ENCODE data around the gene GIPC2.
"Not testable (repeated sequence)": the region's sequence is repeated elsewhere in the genome, so short reads cannot be mapped to it uniquely, and the experiment has no call there.

Gene GIPC2, protein sequence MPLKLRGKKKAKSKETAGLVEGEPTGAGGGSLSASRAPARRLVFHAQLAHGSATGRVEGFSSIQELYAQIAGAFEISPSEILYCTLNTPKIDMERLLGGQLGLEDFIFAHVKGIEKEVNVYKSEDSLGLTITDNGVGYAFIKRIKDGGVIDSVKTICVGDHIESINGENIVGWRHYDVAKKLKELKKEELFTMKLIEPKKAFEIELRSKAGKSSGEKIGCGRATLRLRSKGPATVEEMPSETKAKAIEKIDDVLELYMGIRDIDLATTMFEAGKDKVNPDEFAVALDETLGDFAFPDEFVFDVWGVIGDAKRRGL

DNA sequence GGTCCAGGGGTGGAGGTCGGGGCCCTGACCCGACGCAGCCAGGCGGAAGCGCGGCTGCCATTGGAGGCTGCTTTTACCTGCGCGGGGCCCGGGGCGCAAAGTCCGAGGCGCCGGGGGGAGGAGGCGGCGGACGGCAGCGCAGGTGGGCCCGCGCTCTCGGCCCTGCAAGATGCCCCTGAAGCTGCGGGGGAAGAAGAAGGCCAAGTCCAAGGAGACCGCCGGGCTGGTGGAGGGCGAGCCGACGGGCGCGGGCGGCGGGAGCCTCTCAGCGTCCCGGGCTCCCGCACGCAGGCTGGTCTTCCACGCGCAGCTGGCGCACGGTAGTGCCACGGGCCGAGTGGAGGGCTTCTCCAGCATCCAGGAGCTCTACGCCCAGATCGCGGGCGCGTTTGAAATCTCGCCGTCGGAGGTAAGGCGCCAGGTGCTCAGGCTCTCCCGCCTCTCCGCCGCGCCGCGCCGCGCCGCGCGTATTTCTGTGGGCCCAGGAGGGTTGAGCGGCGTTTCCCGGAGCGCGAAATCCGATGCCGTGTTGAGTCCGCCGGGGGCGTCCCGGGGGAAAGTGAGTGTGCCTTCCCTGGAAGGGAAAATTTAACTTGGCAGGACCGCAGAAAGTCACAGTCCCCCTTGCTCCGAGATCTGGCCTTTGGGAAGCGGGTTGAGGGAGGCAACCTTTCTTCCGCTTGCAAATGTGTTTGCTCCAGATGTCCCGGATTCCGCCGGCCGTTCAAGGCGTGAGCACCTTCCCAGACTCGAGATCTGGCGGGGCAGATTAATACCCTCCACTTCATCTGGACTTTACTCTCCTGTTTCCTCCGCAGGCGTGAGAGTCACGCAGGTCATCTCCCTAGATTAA lies at the start of gene GIPC2:
Gene GIPC2 (plus strand): TSS at position 41 of the 853 bp plus-strand sequence. CDS start 129 bp downstream, at position 170.
- no peak for DNase-seq (ENCODE audit: low read depth, low spot score)

DNA sequence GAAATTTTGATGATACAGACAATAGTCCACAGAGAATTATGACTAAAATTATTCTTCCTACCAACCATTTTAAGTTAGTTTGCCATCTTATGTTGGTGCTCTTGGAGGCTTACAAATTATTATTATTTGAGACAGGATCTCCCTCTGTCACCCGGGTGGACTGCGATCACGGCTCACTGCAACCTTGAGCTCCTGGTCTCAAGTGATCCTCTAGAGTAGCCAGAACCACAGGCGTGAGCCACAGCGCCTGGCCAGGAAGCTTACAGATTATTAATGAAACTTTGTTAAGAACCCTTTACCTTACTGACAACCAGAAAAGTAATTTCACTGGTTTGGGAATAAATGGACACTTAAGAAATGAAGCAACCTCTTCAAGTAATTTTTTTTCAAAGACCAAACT lies 49.0 kb upstream of the GIPC2 start:
- DNase-seq (ENCODE audit: low read depth, low spot score): no peak

DNA sequence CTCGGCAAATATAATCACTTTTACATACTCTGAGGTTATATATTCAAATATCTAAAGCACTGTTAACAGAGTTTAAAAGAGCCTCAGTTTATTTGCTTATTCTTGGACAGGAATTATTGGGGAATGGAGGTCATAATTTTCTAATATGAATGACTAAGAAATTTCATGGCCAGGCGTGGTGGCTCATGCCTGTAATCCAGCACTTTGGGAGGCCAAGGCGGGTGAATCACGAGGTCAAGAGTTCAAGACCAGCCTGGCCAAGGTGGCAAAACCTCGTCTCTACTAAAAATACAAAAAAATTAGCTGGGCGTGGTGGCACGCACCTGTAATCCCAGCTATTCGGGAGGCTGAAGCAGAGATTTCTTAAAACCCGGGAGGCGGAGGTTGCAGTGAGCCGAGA lies 45.2 kb upstream of the GIPC2 start:
- DNase-seq (ENCODE audit: low read depth, low spot score): not testable (repeated sequence)

DNA sequence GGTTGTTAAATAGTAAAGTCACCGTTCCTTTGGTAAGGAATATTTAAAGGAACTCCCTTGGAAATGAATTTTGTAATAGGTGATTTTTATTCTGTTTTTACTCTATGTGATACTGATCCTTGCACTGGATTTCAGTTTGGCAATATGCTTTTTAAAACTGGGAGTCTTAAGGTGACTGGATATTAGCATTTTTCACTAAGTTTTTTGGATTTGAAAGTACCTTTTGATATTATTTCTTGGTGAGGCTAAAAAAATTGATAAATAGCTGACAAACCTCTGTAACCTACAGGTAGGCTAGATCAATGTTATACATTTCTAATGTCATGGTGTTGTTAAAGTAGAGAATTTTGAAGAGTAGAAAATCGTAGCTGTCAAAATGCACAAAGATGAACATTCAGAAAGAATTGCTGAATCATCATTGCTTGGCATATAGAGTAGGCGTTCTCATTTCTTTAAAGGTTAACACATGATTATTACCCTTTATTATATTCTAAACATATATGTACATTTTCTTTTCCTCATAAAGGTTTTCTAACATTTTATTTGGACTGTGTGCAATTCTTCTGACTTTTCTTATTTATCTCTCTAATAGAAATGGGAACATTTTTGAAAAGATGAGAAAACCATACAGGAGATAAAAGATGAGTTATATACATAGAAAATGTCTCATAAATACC lies 42.6 kb upstream of the GIPC2 start:
- no peak for DNase-seq (ENCODE audit: low read depth, low spot score)

DNA sequence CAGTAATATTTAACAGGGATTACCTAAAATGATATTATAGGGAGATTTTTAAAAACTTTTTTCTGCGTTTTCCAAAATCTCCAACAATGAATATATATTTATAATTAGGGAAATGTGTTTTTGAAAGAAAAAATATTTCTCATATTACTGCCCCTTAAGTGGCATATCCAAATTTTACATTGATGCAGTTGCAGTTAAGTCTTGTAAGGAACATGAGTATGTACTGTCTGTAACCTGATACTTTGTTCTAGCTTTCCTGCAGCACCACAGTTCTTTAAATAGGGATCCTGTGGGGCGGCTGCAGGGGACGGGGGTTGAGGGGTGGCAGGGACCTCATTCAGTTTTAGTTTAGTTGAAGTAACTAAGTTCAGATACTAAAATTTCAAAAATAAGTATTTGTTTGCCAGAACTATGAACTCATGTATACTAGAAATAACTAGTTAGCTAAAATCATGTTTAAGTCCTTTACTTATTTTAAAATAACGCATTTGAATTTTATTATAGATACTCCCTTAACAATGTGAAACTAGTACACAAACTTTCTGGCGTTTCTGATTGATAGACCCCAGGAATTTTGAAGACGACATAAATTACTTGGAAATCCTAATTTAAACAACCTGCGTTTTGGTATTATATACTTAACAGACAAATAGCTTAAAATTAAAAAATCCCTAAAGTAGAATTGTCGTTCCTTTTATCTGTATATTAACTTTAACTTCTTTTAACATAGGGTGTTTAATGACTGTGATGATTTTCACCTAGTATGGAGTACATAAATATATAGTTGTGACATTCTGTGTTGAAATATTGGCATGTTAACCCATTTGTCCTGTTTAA lies 41.7 kb upstream of the GIPC2 start:
- DNase-seq (ENCODE audit: low read depth, low spot score): no peak

DNA sequence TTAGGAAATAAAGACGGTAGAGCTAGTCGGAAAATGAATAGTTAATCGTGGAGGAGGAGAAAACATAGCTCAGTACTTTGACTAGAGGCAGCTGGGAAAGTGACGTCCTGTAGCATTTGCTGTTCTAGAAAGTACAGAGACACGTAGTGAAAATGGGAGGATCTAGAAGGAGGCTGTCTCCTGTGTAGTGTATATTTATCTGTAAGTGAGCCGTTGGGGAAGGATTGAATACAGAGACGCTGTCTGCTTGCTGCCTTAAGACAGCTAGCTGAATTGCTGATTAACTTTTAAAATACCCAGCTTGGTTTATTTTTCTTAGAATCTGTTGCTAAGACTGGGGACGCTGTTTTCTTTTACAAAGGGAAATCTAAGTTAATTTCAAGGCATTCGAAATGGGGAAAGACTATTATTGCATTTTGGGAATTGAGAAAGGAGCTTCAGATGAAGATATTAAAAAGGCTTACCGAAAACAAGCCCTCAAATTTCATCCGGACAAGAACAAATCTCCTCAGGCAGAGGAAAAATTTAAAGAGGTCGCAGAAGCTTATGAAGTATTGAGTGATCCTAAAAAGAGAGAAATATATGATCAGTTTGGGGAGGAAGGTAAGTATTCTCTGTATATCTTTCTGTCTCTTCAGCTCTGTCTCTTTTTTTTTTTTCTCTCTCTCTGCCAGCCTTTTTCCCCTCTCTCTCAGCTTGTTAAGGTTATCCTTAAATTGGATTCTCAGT lies 40.9 kb upstream of the GIPC2 start, which contains the start of gene DNAJB4:
Gene DNAJB4 (plus strand): TSS at position 221 of the 729 bp plus-strand sequence. CDS start 172 bp downstream, at position 393.
- peak; percentile 42 for DNase-seq (ENCODE audit: low read depth, low spot score)

DNA sequence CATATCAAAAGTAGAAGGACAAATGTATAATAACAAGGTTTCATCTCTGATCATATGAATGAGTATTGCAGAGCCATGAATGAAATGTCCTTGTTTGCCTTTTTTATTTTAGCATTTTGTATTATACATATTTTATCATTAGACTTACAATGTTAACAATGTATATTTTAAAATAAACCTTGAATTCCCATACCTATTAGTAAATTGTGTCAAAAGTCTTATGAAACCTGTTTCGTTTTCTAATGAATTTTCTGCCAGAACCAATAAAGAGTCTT lies 40.4 kb upstream of the GIPC2 start:
- DNase-seq (ENCODE audit: low read depth, low spot score): no peak

DNA sequence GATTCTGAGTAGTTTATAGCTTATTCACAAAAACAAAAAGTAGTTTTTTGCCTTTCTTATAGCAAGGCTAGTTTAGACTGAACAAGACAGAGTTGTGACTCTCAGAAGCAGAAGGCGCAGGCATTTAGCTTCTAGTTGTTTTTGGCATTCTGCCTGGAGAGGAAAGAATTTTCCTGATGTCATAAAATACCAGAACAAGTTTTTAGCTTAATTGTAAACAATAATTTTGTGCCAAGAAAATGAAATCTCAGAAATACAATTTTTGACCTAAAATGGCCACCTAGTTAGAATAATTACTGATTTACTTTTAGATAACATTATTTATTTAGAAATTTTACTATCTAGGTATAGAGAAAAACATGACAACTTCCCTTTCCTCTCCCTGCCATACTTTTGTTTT lies 40.0 kb upstream of the GIPC2 start:
- no peak for DNase-seq (ENCODE audit: low read depth, low spot score)

DNA sequence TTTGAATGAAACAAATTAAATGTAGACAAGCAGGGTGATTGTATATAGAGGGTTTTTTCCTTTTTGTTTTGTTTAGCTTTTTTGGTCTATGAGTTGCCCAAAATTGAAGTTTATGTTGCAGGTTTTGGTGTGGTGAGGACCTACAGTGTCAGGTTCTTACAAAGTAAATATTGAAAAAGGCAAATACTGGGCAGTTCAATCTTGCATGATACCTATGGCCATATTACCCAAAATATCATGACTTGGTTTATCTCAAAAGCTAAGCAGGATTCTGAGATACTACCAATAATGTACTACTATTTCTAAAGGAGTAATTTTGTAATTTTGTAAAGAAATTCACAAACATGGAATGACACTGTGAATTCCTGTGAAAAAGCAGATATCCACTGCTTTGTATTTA lies 39.2 kb upstream of the GIPC2 start:
- DNase-seq (ENCODE audit: low read depth, low spot score): no peak

DNA sequence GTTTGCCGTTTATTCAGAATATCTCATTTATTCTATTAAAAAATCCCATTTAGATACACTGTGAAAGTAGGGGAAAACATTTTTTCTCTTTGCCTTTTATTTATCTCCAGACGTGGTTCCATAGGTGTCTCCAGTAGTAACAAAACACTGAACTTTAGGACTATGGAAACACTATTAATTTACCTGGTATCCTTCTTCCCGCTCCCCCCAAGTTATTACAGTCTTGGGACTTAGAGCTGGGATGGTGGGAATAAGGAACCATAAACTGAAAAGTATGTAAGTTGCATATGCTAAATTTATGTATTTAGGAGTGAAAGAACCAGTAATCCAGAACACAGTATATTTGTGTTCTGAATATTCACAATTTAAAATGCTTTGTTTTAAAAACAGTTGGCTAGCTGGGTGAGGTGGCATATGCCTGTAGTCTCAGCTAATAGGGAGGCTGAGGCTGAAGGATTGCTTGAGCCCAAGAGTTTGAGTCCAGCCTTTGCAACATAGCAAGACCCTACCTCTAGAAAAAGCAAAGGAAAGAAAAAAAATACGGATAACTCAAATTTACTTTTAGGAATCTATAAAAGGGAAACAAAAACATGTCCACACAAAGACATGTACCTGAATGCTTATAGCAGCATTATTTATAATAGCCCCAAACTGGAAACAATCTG lies 38.0 kb upstream of the GIPC2 start:
- no peak for DNase-seq (ENCODE audit: low read depth, low spot score)

DNA sequence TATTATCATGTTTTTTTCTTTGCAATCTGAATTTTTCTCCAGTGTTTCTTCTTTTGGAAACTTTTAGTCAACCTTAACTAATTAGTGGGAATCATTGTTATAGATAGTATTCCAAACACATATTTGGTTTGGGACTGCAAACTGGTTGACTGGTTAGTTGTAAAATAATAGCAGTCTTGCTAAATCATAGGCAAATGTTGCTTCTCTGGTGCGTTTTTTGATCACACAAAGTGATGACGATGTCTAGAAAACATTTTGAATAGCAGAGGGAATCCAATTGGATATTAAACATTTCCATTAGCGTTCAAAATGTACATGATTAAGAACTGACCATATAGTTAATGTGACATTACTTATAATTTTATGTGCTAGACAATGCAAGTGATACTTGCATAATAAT lies 36.5 kb upstream of the GIPC2 start:
- no peak for DNase-seq (ENCODE audit: low read depth, low spot score)

DNA sequence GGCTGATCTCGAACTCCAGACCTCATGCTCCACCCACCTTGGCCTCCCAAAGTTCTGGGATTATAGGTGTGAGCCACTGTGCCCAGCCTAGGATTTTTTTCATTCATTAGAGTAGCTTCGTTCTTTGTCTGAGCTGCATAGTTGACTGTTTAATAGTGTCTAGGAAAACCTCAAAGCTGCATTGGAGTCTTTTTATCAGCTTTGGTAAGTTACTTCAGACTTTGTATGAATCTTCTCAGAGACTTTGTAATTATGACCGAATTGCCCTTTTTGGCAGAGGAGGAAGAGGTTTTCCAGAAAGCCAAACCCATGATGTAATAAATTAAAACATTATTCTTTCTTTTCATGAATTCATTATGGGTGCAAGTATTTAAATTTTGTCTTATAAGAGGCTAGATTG lies 35.9 kb upstream of the GIPC2 start:
- DNase-seq (ENCODE audit: low read depth, low spot score): no peak

DNA sequence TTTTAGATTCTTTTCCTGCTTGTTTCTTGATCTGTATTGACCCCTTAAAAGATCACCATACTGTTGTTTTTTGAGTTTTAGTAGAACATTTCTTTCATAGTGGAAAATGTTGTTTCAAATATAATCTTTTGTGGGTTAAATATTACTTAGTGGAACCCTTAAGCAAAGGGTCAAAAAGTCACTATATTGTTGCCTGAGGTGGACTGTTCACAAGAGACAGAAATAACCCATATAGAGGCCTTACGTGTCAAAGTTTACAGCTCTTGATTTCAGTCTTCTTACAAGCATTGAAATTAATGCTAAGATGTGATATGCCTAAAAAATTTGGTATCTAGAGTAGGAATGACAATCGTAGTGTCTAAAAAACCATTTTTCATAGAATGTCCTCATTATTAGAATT lies 34.7 kb upstream of the GIPC2 start:
- DNase-seq (ENCODE audit: low read depth, low spot score): no peak

DNA sequence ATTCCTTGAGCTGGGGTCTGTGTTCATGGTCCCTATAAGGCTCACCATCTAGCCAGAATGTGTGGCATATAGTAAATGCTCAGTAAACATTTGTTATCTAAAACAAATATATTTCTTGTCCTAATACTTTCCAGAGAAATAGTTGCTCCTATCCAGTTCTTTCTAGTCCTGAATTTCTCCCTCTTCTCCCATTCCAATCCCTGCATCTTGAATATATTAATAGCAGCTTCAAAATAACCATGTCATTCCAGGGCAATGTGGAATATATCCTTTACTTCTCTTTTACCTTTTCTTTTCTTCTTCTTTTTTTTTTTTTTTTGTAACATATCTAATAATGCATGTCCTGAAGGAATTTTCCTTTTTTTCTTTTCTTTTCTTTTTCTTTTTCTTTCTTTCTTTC lies 30.6 kb upstream of the GIPC2 start:
- DNase-seq (ENCODE audit: low read depth, low spot score): no peak

DNA sequence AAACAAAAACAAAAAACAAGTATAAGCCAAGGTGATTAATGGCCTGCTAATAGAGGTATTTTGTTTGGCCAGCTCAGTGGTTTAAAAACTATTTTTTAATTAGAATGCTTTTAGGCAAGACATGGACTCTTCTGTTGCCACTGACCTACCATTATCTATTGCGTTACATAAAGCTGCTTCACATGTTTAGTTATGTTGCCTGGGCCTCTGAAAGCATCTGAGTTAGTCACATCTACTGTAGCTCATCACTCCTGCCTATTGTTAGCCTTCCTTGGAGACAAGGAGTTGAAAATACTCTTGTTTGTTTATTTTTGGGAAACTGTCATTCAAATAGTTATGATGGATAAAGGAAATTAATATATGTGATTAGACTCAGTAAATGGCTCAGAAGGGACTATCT lies 26.7 kb upstream of the GIPC2 start:
- DNase-seq (ENCODE audit: low read depth, low spot score): no peak

DNA sequence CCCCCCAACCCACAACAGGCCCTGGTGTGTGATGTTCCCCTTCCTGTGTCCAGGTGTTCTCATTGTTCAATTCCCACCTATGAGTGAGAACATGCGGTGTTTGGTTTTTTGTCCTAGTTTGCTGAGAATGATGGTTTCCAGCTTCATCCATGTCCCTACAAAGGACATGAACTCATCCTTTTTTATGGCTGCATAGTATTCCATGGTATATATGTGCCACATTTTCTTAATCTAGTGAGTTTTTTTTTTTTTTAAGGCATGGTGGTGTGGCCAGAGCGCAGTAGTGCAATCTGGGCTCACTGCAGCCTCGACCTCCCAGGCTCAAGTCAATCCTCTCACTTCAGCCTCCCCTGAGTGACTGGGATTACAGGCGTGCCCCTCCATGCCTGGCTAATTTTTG lies 24.6 kb upstream of the GIPC2 start:
- not testable (repeated sequence) for DNase-seq (ENCODE audit: low read depth, low spot score)

DNA sequence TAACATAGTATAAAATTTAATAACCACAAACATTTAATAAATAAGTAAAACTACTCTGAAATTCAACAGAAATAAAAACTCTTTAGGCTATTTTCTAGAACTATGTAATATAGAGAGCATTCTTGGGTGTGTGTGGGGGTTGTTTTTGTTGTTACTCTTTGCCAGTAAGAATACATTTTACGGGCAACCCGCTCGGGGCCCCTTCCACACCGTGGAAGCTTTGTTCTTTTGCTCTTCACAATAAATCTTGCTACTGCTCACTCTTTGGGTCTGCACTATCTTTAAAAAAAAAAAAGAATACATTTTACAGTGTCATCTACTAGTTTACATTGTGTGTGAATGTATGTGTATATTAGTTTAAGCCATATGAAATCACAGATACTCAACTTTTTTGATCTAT lies 16.0 kb upstream of the GIPC2 start:
- no peak for DNase-seq (ENCODE audit: low read depth, low spot score)

DNA sequence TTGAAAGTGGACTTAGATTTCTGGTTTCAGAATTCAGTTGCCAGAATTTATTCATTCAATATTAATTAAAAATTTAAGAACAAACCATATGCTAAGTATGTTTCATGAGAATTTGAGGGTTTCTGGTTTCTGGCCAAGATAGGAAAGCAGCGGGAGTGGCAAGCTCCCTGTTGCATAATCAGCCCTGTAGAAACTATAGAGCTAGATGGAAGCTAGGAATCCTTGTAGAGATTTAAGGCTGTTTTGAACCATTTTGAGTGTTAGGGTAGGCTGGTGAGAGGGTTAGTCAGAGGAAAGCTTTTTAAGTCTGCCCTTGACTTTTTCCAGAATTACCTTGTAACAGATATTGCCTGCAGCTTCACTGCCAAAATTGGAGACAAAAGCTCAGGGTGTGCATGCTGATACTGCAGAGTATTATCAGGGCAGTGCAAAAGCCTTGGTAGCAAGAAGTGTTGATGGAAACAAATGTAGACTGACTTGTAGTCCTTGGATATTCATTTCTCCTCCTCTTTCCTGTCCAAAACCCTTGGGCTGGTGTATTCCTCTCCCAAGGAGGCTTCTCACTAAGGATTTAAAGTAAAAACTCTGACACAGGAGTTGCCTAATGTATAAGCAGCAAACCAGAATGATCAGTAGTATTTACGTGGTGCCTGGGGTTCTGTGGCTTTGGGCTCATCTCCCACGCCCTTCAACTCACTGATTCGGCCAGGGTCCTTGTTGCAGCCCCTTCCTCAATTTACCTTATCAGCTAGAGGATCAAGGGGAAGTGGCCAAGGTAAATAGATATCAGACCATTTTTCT lies 12.6 kb upstream of the GIPC2 start:
- no peak for DNase-seq (ENCODE audit: low read depth, low spot score)

DNA sequence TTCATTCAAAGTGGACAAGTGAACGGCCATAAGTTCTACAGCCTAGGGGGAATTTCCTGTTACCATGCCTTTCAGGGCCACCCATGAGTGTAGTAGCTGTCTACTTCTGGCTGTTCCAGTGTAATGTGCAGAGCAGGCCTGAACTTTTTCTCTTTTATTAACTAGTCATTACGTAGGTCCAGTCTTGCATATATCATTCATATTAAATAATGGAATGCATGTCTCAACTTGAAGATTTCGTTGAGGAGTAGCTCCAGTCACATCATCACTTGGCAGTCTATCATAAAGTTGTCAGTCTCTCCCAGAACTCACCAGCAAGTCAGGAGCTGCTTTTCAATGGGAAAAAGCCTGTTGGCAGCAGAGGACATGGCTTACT lies 12.0 kb upstream of the GIPC2 start:
- no peak for DNase-seq (ENCODE audit: low read depth, low spot score)

DNA sequence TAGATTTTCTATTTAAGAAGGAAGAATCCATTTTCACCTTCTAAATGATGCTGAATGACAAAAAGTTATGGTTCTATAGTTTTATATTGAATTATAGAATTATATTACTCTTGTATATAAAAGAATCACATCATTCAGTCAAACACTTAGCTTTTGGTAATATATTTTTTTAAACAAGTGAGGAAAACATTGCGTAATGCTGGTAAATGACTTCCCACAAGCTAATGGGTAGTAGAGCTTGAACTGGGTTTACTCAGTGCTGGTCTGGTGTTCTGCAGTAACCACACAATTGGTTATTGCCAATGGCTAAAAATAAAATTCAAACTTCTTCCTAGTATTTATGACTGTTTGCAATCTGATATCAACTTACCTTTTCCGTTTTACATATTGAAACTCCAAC lies 10.6 kb upstream of the GIPC2 start:
- DNase-seq (ENCODE audit: low read depth, low spot score): no peak

All from iPS DF 19.7 (cell line).